SJSA1 (cell line): ENCODE data around the gene CKB. TPM values are rescaled to one million over a fixed set of nuclear protein-coding genes. Genes with fewer than 3 reads are reported as not detected.

Experiments used
- DNase-seq, 2 experiments: peaks; one replicate each; pipeline ENCODE4 v3.0.0-alpha.2; 2015 to 2020; ENCODE audit warnings: low spot score in 2 of 2, low read depth in 1 of 2
- H3K27ac ChIP-seq: fragments of 250-450 bp; sonication (Bioruptor Pico); 2 replicates; pipeline ENCODE4 v1.5.1; 2020; ENCODE audit warnings: mild to moderate bottlenecking, moderate library complexity
- H3K27me3 ChIP-seq: fragments of 250-450 bp; sonication (Bioruptor Pico); replicated peaks from 2 replicates; pipeline ENCODE4 v1.5.1; 2020; ENCODE audit warnings: mild to moderate bottlenecking, moderate library complexity
- H3K36me3 ChIP-seq: fragments of 250-450 bp; sonication (Bioruptor Pico); 2 replicates; pipeline ENCODE4 v1.5.1; 2020; ENCODE audit warnings: mild to moderate bottlenecking
- H3K4me1 ChIP-seq: fragments of 250-450 bp; sonication (Bioruptor Pico); replicated peaks from 2 replicates; pipeline ENCODE4 v1.6.1; 2021; ENCODE audit warnings: mild to moderate bottlenecking
- H3K4me3 ChIP-seq: fragments of 250-450 bp; sonication (Bioruptor Pico); 2 replicates; pipeline ENCODE4 v1.5.1; 2020; ENCODE audit warnings: mild to moderate bottlenecking
- H3K9me3 ChIP-seq: fragments of 250-450 bp; sonication (Bioruptor Pico); replicated peaks from 2 replicates; pipeline ENCODE4 v1.5.1; 2020; ENCODE audit warnings: mild to moderate bottlenecking
- total RNA-seq: library from RNA; depleted of rRNA; stranded (reverse); fragments of >200 nt; shearing (Covaris generic); gene quantifications from 2 replicates; pipeline ENCODE4 v1.2.3, GENCODE V29; 2014

Gene CKB
- total RNA-seq, 1 experiment from 2014 or later, result 39.4 TPM

GRCh38 chr14:103510724-103511693 is 11.6 kb downstream of the CKB start:
- Histone ChIP-seq H3K4me3 (no peak overlapping the region), H3K36me3 (peaks cover 20% of the 10 kb centered on the region), H3K27me3 (no peaks in the 10 kb centered on the region), H3K9me3 (no peaks in the 10 kb centered on the region), H3K27ac (no peak overlapping the region), H3K4me1 (no peaks in the 10 kb centered on the region)
- no peak for DNase-seq

DNA sequence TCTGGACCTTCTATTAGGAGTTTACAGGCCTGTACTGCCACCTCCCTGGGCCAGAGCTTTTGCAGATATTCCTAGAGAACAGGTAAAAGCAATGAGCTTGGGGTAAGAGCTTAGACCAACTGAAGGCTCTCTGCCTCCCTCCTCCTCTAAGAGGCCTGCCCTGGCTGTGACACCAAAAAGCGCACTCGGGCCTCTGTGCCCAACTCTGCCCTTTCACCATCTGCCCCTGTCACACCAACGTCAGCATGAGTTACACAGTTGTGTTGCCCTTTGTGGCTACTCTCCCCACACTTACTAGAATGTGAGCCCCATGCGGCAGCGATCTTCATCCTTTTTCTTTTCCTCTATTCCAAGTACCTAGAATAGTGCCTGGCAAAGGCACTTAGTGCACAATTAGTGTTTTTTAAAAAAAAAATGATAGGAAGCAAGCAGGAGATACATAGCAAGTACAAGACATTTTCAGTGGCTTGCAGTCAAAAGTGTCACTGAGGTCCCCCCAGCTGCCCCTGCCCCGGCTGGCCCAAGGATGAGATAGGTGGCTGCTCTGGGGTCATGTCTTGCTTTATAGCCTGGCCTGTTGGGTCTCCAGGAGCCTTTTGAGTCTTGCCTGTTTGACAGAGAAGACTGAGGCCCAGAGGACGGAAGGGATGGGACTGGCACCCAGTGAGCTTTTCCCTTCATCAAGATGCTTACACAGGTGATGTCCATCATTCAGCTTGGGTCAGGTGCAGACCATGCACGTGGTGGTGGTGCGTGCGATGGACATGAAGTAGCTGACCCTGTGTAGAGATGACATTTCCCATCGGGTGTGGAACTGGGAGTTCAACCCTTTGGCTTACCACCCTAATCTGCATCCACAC is 12.5 kb downstream of the CKB start:
- no peak overlapping the region for H3K27ac ChIP-seq
- no peaks in the 10 kb centered on the region for H3K27me3 ChIP-seq
- H3K4me1 ChIP-seq, result no peaks in the 10 kb centered on the region
- H3K4me3 ChIP-seq, result no peak overlapping the region
- no peak for DNase-seq
- H3K36me3 ChIP-seq, result peaks cover 26% of the 10 kb centered on the region
- no peaks in the 10 kb centered on the region for H3K9me3 ChIP-seq

GRCh38 chr14:103508521-103509329 is 13.9 kb downstream of the CKB start:
- Histone ChIP-seq H3K4me3 (no peak overlapping the region), H3K9me3 (no peaks in the 10 kb centered on the region), H3K27ac (no peak overlapping the region), H3K36me3 (peaks cover 37% of the 10 kb centered on the region), H3K4me1 (no peaks in the 10 kb centered on the region), H3K27me3 (no peaks in the 10 kb centered on the region)
- no peak for DNase-seq

DNA sequence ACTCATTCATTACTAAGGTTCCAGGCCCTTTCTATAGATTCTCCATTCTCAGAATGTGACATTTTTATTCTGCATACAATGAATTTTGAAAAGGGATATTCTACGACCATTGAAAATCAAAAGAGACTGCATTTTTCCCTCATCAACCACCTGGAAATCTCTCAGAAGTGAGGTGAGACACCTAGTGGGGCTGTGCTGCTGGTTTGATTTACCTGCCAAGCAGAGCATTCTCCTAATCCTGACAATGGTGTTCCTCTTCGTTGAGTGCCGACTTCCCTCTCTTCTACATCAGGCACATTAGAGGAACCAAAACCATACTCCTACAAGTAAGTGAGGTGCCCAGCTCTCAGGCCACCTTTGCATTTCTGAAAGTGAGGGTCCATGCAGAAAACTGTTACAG is 14.9 kb downstream of the CKB start:
- Histone ChIP-seq H3K27me3 (no peaks in the 10 kb centered on the region), H3K27ac (no peak overlapping the region), H3K4me1 (no peaks in the 10 kb centered on the region), H3K9me3 (no peaks in the 10 kb centered on the region), H3K4me3 (no peak overlapping the region), H3K36me3 (peaks cover 46% of the 10 kb centered on the region)
- no peak for DNase-seq

GRCh38 chr14:103504991-103505565 is 17.6 kb downstream of the CKB start:
- DNase-seq, result no peak

GRCh38 chr14:103503296-103503695 is 19.3 kb downstream of the CKB start:
- Histone ChIP-seq H3K27ac (no peak overlapping the region), H3K36me3 (peaks cover 73% of the 10 kb centered on the region), H3K4me3 (no peak overlapping the region), H3K27me3 (no peaks in the 10 kb centered on the region), H3K9me3 (no peaks in the 10 kb centered on the region), H3K4me1 (no peaks in the 10 kb centered on the region)
- DNase-seq, result no peak

More at GRCh38 chr14:103504991-103505565, 17.6 kb downstream of the CKB start:
- peaks cover 69% of the 10 kb centered on the region for H3K36me3 ChIP-seq
- H3K27me3 ChIP-seq, result no peaks in the 10 kb centered on the region
- H3K9me3 ChIP-seq, result no peaks in the 10 kb centered on the region
- no peak overlapping the region for H3K4me3 ChIP-seq
- no peak overlapping the region for H3K27ac ChIP-seq
- H3K4me1 ChIP-seq, result no peaks in the 10 kb centered on the region

- Histone ChIP-seq H3K27ac (no peak overlapping the region), H3K4me3 (no peak overlapping the region), H3K27me3 (no peaks in the 10 kb centered on the region), H3K36me3 (peaks cover 72% of the 10 kb centered on the region), H3K9me3 (no peaks in the 10 kb centered on the region), H3K4me1 (no peaks in the 10 kb centered on the region)
- DNase-seq, result no peak
Observed at GRCh38 chr14:103502877-103503276, 19.8 kb downstream of the CKB start.

GRCh38 chr14:103501921-103502669 is 20.5 kb downstream of the CKB start:
- Histone ChIP-seq H3K36me3 (peaks cover 69% of the 10 kb centered on the region), H3K4me1 (no peaks in the 10 kb centered on the region), H3K27me3 (no peaks in the 10 kb centered on the region), H3K9me3 (no peaks in the 10 kb centered on the region), H3K27ac (no peak overlapping the region), H3K4me3 (no peak overlapping the region)
- DNase-seq, result no peak

- Histone ChIP-seq H3K27ac (no peak overlapping the region), H3K4me3 (no peak overlapping the region), H3K4me1 (no peaks in the 10 kb centered on the region), H3K27me3 (no peaks in the 10 kb centered on the region), H3K9me3 (no peaks in the 10 kb centered on the region), H3K36me3 (peaks cover 65% of the 10 kb centered on the region)
- DNase-seq, result no peak
Observed at GRCh38 chr14:103501041-103501870, 21.4 kb downstream of the CKB start.

- Histone ChIP-seq H3K27me3 (no peaks in the 10 kb centered on the region), H3K4me3 (no peak overlapping the region), H3K36me3 (peaks cover 68% of the 10 kb centered on the region), H3K4me1 (no peaks in the 10 kb centered on the region), H3K27ac (no peak overlapping the region), H3K9me3 (no peaks in the 10 kb centered on the region)
- DNase-seq, result peak; percentile 54 to 82
Observed at GRCh38 chr14:103500148-103500990, 22.3 kb downstream of the CKB start.

DNA sequence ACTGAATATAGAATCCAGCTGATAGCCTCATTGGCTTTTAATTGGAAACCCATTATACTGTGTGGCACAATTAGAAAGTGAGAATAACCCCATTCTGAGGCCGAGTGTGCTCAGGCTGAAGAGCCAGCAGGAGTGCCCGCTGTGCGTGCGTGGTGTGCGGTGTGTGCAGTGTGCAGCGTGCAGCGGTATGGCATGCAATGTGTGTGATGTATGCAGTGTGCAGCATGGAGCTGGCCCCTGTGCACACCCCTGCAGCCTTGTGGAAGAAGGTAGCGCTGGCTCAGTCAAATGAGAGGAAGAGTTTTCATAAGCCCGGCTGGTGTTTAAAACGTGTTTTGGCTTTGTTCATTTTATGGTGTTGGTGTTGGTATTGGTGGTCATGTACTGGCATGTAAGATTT is 22.9 kb downstream of the CKB start:
- Histone ChIP-seq H3K4me3 (no peak overlapping the region), H3K27me3 (no peaks in the 10 kb centered on the region), H3K27ac (no peak overlapping the region), H3K4me1 (no peaks in the 10 kb centered on the region), H3K36me3 (peaks cover 66% of the 10 kb centered on the region), H3K9me3 (no peaks in the 10 kb centered on the region)
- no peak for DNase-seq
